Mesenchymal stem cell (in vitro differentiated cells and primary cell): Measurements from ENCODE around the gene LRRFIP1.
A peak's percentile ranks its signal among the peaks of the same experiment; 100 is the strongest.

ENCODE experiments used
- DNase-seq: peaks from one replicate; pipeline ENCODE4 v3.0.0-alpha.2; 2013
- H2AFZ ChIP-seq: one replicate; pipeline ENCODE4 v1.6.1; 2013; ENCODE audit warnings: low read depth, mild to moderate bottlenecking, control low read depth, inconsistent platforms, low read length, moderate library complexity
- H2AK5ac ChIP-seq: 2 replicates; pipeline ENCODE4 v1.6.1; 2013; ENCODE audit warnings: low read length, moderate library complexity, mild to moderate bottlenecking, inconsistent platforms; ENCODE audit not compliant: severe bottlenecking
- H2BK120ac ChIP-seq: one replicate; pipeline ENCODE4 v1.6.1; 2013; ENCODE audit warnings: low read depth, mild to moderate bottlenecking, inconsistent platforms, low read length, moderate library complexity
- H2BK12ac ChIP-seq, 2 experiments: one replicate each; pipeline ENCODE4 v1.6.1; 2013; ENCODE audit warnings: inconsistent platforms in 2 of 2, low read length in 2 of 2, mild to moderate bottlenecking in 2 of 2, moderate library complexity in 2 of 2, control low read depth in 1 of 2
- H2BK15ac ChIP-seq: one replicate; pipeline ENCODE4 v1.6.1; 2013; ENCODE audit warnings: mild to moderate bottlenecking, low read depth, inconsistent platforms; ENCODE audit not compliant: poor library complexity, severe bottlenecking
- H2BK5ac ChIP-seq: 2 replicates; pipeline ENCODE4 v1.6.1; 2013; ENCODE audit warnings: low read depth, mild to moderate bottlenecking, low read length, control low read depth, inconsistent platforms; ENCODE audit not compliant: poor library complexity, severe bottlenecking
- H3K14ac ChIP-seq, 2 experiments: one replicate each; pipeline ENCODE4 v1.6.1; 2013; ENCODE audit warnings: inconsistent platforms in 2 of 2, low read length in 2 of 2, control low read depth in 1 of 2, mild to moderate bottlenecking in 1 of 2, moderate library complexity in 1 of 2
- H3K18ac ChIP-seq, 2 experiments: one replicate each; pipeline ENCODE4 v1.6.1; 2013; ENCODE audit warnings: inconsistent platforms in 2 of 2, low read length in 2 of 2, control low read depth in 1 of 2, low read depth in 1 of 2, mild to moderate bottlenecking in 1 of 2
- H3K23ac ChIP-seq, 2 experiments: one replicate each; pipeline ENCODE4 v1.6.1; 2013; ENCODE audit warnings: inconsistent platforms in 2 of 2, low read length in 2 of 2, mild to moderate bottlenecking in 2 of 2, moderate library complexity in 2 of 2, control low read depth in 1 of 2
- H3K27ac ChIP-seq: 2 replicates; pipeline ENCODE4 v1.5.1; 2013; ENCODE audit warnings: mild to moderate bottlenecking, moderate library complexity, low read length, control low read depth, inconsistent platforms; ENCODE audit not compliant: poor library complexity, severe bottlenecking
- H3K27me3 ChIP-seq, 2 experiments: 2 replicates each; pipeline versions ENCODE4 v1.6.1 to v1.7.0; 2013; ENCODE audit warnings: low read length in 2 of 2, mild to moderate bottlenecking in 2 of 2, moderate library complexity in 2 of 2, control low read depth in 1 of 2, inconsistent platforms in 1 of 2; ENCODE audit not compliant: control insufficient read depth in 1 of 2, insufficient read depth in 1 of 2
- H3K36me3 ChIP-seq, 2 experiments: 2 replicates each; pipeline versions ENCODE4 v1.6.1 to v1.7.0; 2013; ENCODE audit warnings: low read length in 2 of 2, control low read depth in 1 of 2, inconsistent platforms in 1 of 2, low read depth in 1 of 2, mild to moderate bottlenecking in 1 of 2; ENCODE audit not compliant: insufficient read depth in 2 of 2, control insufficient read depth in 1 of 2
- H3K4ac ChIP-seq, 2 experiments: one replicate each; pipeline ENCODE4 v1.6.1; 2013; ENCODE audit warnings: inconsistent platforms in 2 of 2, low read length in 2 of 2, mild to moderate bottlenecking in 2 of 2, moderate library complexity in 2 of 2, control low read depth in 1 of 2, low read depth in 1 of 2
- H3K4me1 ChIP-seq: 2 replicates; pipeline ENCODE4 v1.6.1; 2013; ENCODE audit warnings: low read depth, low read length, control low read depth; ENCODE audit not compliant: control insufficient read depth, insufficient read depth
- H3K4me2 ChIP-seq: 2 replicates; pipeline ENCODE4 v1.6.1; 2013; ENCODE audit warnings: low read length, mild to moderate bottlenecking, inconsistent platforms; ENCODE audit not compliant: poor library complexity, severe bottlenecking
- H3K4me3 ChIP-seq, 2 experiments: 2 replicates each; pipeline versions ENCODE4 v1.5.1 to v1.7.0; 2013; ENCODE audit warnings: low read length in 2 of 2, mild to moderate bottlenecking in 2 of 2, control low read depth in 1 of 2, low read depth in 1 of 2; ENCODE audit not compliant: insufficient read depth in 1 of 2
- H3K79me1 ChIP-seq: replicated peaks from 2 replicates; pipeline ENCODE4 v1.6.1; 2013; ENCODE audit warnings: mild to moderate bottlenecking, control low read depth, low read length, inconsistent platforms; ENCODE audit not compliant: poor library complexity, severe bottlenecking
- H3K9ac ChIP-seq: 2 replicates; pipeline ENCODE4 v1.7.0; 2013; ENCODE audit warnings: mild to moderate bottlenecking, low read length, moderate library complexity
- H3K9me3 ChIP-seq: 2 replicates; pipeline ENCODE4 v1.7.0; 2013; ENCODE audit warnings: mild to moderate bottlenecking, low read length; ENCODE audit not compliant: control insufficient read depth
- H4K8ac ChIP-seq: one replicate; pipeline ENCODE4 v1.6.1; 2013; ENCODE audit warnings: inconsistent platforms, mild to moderate bottlenecking, low read length, moderate library complexity
- H4K91ac ChIP-seq: one replicate; pipeline ENCODE4 v1.6.1; 2013; ENCODE audit warnings: mild to moderate bottlenecking, low read length, inconsistent platforms
- WGBS: methylation state at CpG from one replicate; pipeline ENCODE4 v1.1.7; 2013; ENCODE audit warnings: mixed read lengths; 5-methylcytosine and 5-hydroxymethylcytosine counted together

The LRRFIP1 gene

DNA sequence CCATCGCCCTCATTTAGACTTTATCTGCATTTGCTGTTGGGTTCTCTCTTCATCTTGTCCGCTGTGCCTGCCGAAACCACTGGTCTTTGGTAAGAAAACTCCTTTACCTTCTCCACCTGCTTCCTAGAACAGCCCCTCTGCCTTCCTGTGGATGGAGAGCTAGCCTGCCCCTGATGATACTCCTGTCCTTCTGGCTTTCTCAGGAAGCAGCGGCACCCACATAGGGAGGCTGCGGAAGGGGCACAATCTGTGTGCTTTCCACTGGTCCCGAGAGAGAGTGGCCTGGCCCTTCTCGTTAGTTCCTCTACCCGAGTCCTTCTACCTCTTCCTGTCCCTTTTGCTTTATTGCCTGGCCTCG, 90.9 kb downstream of the LRRFIP1 start:
- Histone ChIP-seq H3K18ac (no peak overlapping the region), H3K4ac (no peak overlapping the region), H3K36me3 (peaks cover 10 to 40% of the 10 kb centered on the region in 2 experiments), H3K27me3 (no peaks in the 10 kb centered on the region), H2BK120ac (no peak overlapping the region), H3K4me3 (peak overlapping the region in 1 of 2 experiments; percentile 7), H3K9me3 (no peaks in the 10 kb centered on the region), H2AK5ac (peak overlapping the region; percentile 66), H4K8ac (no peak overlapping the region), H2BK15ac (no peak overlapping the region), H2BK5ac (no peak overlapping the region), H3K27ac (no peak overlapping the region), H4K91ac (no peak overlapping the region), H3K4me1 (peaks cover 18% of the 10 kb centered on the region), H3K79me1 (peaks cover 17% of the 10 kb centered on the region), H2AFZ (no peak overlapping the region), H3K14ac (no peak overlapping the region), H2BK12ac (no peak overlapping the region), H3K4me2 (no peak overlapping the region), H3K23ac (no peak overlapping the region), H3K9ac (no peak overlapping the region)
- WGBS, result 98% methylated on average over 8 of the region's 9 CpGs
- DNase-seq, result no peak

- H3K27ac ChIP-seq, result peak overlapping the region; percentile 83
- H2BK15ac ChIP-seq, result no peak overlapping the region
- no peak overlapping the region for H3K18ac ChIP-seq
- peaks cover 10 to 50% of the 10 kb centered on the region in 2 experiments for H3K36me3 ChIP-seq
- no peak overlapping the region for H2BK120ac ChIP-seq
- H3K9me3 ChIP-seq, result no peaks in the 10 kb centered on the region
- peaks cover 23% of the 10 kb centered on the region for H3K4me1 ChIP-seq
- no peak overlapping the region for H4K8ac ChIP-seq
- H3K23ac ChIP-seq, result no peak overlapping the region
- 97% methylated on average over 7 of the region's 7 CpGs for WGBS
- H2AK5ac ChIP-seq, result peak overlapping the region; percentile 16
- H2BK5ac ChIP-seq, result peak overlapping the region; percentile 58
- H3K9ac ChIP-seq, result no peak overlapping the region
- no peak overlapping the region for H3K4me3 ChIP-seq
- H3K27me3 ChIP-seq, result no peaks in the 10 kb centered on the region
- H2AFZ ChIP-seq, result no peak overlapping the region
- no peak overlapping the region for H4K91ac ChIP-seq
- no peak for DNase-seq
- no peak overlapping the region for H3K4me2 ChIP-seq
- no peak overlapping the region for H3K14ac ChIP-seq
- H3K4ac ChIP-seq, result no peak overlapping the region
- no peak overlapping the region for H2BK12ac ChIP-seq
- H3K79me1 ChIP-seq, result peaks cover 24% of the 10 kb centered on the region
These were observed 93.1 kb downstream of the LRRFIP1 start for GRCh38 chr2:237720444-237720843.

- H3K4me1 ChIP-seq, result peaks cover 22% of the 10 kb centered on the region
- H4K8ac ChIP-seq, result no peak overlapping the region
- H2AFZ ChIP-seq, result no peak overlapping the region
- peaks cover 10 to 55% of the 10 kb centered on the region in 2 experiments for H3K36me3 ChIP-seq
- no peak overlapping the region for H3K9ac ChIP-seq
- no peak overlapping the region for H3K23ac ChIP-seq
- H2BK12ac ChIP-seq, result no peak overlapping the region
- no peak overlapping the region for H2BK15ac ChIP-seq
- DNase-seq, result peak; percentile 53
- H3K4me3 ChIP-seq, result no peak overlapping the region
- no peak overlapping the region for H2BK120ac ChIP-seq
- H2BK5ac ChIP-seq, result no peak overlapping the region
- H3K79me1 ChIP-seq, result peaks cover 27% of the 10 kb centered on the region
- H3K27me3 ChIP-seq, result no peaks in the 10 kb centered on the region
- H3K9me3 ChIP-seq, result no peaks in the 10 kb centered on the region
- no peak overlapping the region for H2AK5ac ChIP-seq
- H4K91ac ChIP-seq, result no peak overlapping the region
- 60% methylated on average over 3 of the region's 7 CpGs for WGBS
- H3K14ac ChIP-seq, result no peak overlapping the region
- H3K4ac ChIP-seq, result no peak overlapping the region
- H3K4me2 ChIP-seq, result no peak overlapping the region
- peak overlapping the region; percentile 76 for H3K27ac ChIP-seq
- H3K18ac ChIP-seq, result no peak overlapping the region
These were observed 93.6 kb downstream of the LRRFIP1 start for GRCh38 chr2:237720957-237721356.

- no peaks in the 10 kb centered on the region for H3K9me3 ChIP-seq
- no peak overlapping the region for H3K9ac ChIP-seq
- no peak overlapping the region for H3K4me3 ChIP-seq
- H2BK15ac ChIP-seq, result no peak overlapping the region
- H3K79me1 ChIP-seq, result peaks cover 27% of the 10 kb centered on the region
- H4K91ac ChIP-seq, result no peak overlapping the region
- no peak for DNase-seq
- no peak overlapping the region for H3K4me2 ChIP-seq
- H2BK12ac ChIP-seq, result no peak overlapping the region
- H2AFZ ChIP-seq, result no peak overlapping the region
- peak overlapping the region; percentile 76 for H2AK5ac ChIP-seq
- WGBS, result 68% methylated on average over 5 of the region's 5 CpGs
- no peak overlapping the region for H3K14ac ChIP-seq
- H3K4ac ChIP-seq, result no peak overlapping the region
- peaks cover 10 to 55% of the 10 kb centered on the region in 2 experiments for H3K36me3 ChIP-seq
- no peak overlapping the region for H3K23ac ChIP-seq
- no peak overlapping the region for H3K18ac ChIP-seq
- no peak overlapping the region for H2BK120ac ChIP-seq
- H4K8ac ChIP-seq, result no peak overlapping the region
- H3K27me3 ChIP-seq, result no peaks in the 10 kb centered on the region
- H3K4me1 ChIP-seq, result peaks cover 24% of the 10 kb centered on the region
- no peak overlapping the region for H2BK5ac ChIP-seq
- peak overlapping the region; percentile 76 for H3K27ac ChIP-seq
These were observed 94.1 kb downstream of the LRRFIP1 start for GRCh38 chr2:237721458-237721857.
